HEK293T (cell line): ENCODE data around the gene PRKAR1B.

Experiments
- CTCF ChIA-PET: fragments of 350-600 bp; formaldehyde crosslinking; extraction: SDS; loops from one replicate; lab custom pipeline; 2021; ENCODE audit warnings: antibody characterized with exemption, inconsistent platforms; lab: Yijun Ruan, JAX
- POLR2A ChIA-PET: fragments of 350-600 bp; formaldehyde crosslinking; extraction: SDS; loops from one replicate; lab custom pipeline; 2020; ENCODE audit warnings: antibody characterized with exemption, inconsistent platforms; lab: Yijun Ruan, JAX
- DNase-seq: peaks from one replicate; pipeline ENCODE4 v3.0.0; 2012; ENCODE audit warnings: mixed read lengths; ENCODE audit errors: extremely low spot score
- ARNT ChIP-seq: fragments of 450-650 bp; IDR thresholded peaks from 2 replicates; pipeline ENCODE4 v1.6.1; 2017; ENCODE audit warnings: mild to moderate bottlenecking
- BHLHE40 ChIP-seq: fragments of 450-650 bp; IDR thresholded peaks from 2 replicates; pipeline ENCODE4 v1.6.1; 2016; ENCODE audit warnings: mild to moderate bottlenecking, moderate library complexity, borderline replicate concordance
- CTBP1 ChIP-seq: fragments of 450-650 bp; IDR thresholded peaks from 2 replicates; pipeline ENCODE4 v1.6.1; 2016; ENCODE audit warnings: borderline replicate concordance
- ELF4 ChIP-seq: fragments of 450-650 bp; IDR thresholded peaks from 2 replicates; pipeline ENCODE4 v1.6.1; 2017; ENCODE audit warnings: antibody characterized with exemption
- FOXA1 ChIP-seq: fragments of 450-650 bp; IDR thresholded peaks from 2 replicates; pipeline ENCODE4 v1.6.1; 2016; ENCODE audit warnings: mild to moderate bottlenecking
- FOXK2 ChIP-seq: fragments of 450-650 bp; IDR thresholded peaks from 2 replicates; pipeline ENCODE4 v1.6.1; 2016; ENCODE audit warnings: mild to moderate bottlenecking
- FOXM1 ChIP-seq: fragments of 450-650 bp; IDR thresholded peaks from 2 replicates; pipeline ENCODE4 v1.6.1; 2017; ENCODE audit warnings: mild to moderate bottlenecking, borderline replicate concordance
- HDGF ChIP-seq: fragments of 450-650 bp; IDR thresholded peaks from 2 replicates; pipeline ENCODE4 v1.6.1; 2017; ENCODE audit warnings: antibody characterized with exemption, borderline replicate concordance
- L3MBTL2 ChIP-seq: fragments of 450-650 bp; conservative IDR thresholded peaks from 2 replicates; pipeline ENCODE4 v1.6.1; 2016; ENCODE audit warnings: mild to moderate bottlenecking
- LEF1 ChIP-seq: fragments of 450-650 bp; IDR thresholded peaks from 2 replicates; pipeline ENCODE4 v1.6.1; 2017; ENCODE audit warnings: mild to moderate bottlenecking, borderline replicate concordance
- NFRKB ChIP-seq: fragments of 450-650 bp; IDR thresholded peaks from 2 replicates; pipeline ENCODE4 v1.6.1; 2016; ENCODE audit warnings: mild to moderate bottlenecking, moderate library complexity
- SP1 ChIP-seq: fragments of 450-650 bp; IDR thresholded peaks from 2 replicates; pipeline ENCODE4 v1.6.1; 2017
- SUZ12 ChIP-seq: fragments of 450-650 bp; IDR thresholded peaks from 2 replicates; pipeline ENCODE4 v1.6.1; 2016; ENCODE audit warnings: mild to moderate bottlenecking
- TARDBP ChIP-seq: fragments of 450-650 bp; IDR thresholded peaks from 2 replicates; pipeline ENCODE4 v1.6.1; 2016
- ZNF384 ChIP-seq: fragments of 450-650 bp; IDR thresholded peaks from 2 replicates; pipeline ENCODE4 v1.6.1; 2016
- TF ChIP-seq, protein P1 (sequence below): fragments of 450-650 bp; IDR thresholded peaks from 2 replicates; pipeline ENCODE4 v1.6.1; 2016

PRKAR1B gene

DNA sequence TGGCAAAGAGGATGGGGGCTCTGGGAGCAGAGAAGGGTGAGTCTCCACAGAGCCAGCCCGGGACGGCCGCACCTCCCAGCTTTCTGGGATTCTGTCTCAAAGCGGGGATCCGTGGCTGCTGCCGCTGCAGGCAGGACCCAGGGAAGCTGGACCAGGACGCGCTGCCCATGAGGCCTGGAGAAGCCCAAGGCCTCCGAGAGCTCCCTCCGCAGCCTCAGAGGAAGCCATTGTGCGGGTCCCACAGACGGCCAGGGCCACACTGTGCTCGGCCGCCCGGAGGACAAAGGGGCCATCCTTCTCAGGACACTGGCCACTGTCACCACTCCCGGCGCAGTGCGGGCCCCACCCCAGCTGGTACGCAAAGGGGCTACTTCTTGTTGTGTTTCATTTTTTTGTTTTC lies 128.2 kb downstream of the PRKAR1B start:
- no peak for DNase-seq
- TF ChIP-seq SP1 (no peak), ZNF384 (no peak), FOXK2 (no peak), BHLHE40 (no peak), TARDBP (no peak), L3MBTL2 (no peak), LEF1 (no peak), CTBP1 (no peak), ARNT (no peak), SUZ12 (no peak), HDGF (no peak), NFRKB (no peak)
- TF ChIP-seq, protein P1, sequence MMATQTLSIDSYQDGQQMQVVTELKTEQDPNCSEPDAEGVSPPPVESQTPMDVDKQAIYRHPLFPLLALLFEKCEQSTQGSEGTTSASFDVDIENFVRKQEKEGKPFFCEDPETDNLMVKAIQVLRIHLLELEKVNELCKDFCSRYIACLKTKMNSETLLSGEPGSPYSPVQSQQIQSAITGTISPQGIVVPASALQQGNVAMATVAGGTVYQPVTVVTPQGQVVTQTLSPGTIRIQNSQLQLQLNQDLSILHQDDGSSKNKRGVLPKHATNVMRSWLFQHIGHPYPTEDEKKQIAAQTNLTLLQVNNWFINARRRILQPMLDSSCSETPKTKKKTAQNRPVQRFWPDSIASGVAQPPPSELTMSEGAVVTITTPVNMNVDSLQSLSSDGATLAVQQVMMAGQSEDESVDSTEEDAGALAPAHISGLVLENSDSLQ: no peak
- POLR2A ChIA-PET: no interaction called here
- CTCF ChIA-PET: no interaction called here

DNA sequence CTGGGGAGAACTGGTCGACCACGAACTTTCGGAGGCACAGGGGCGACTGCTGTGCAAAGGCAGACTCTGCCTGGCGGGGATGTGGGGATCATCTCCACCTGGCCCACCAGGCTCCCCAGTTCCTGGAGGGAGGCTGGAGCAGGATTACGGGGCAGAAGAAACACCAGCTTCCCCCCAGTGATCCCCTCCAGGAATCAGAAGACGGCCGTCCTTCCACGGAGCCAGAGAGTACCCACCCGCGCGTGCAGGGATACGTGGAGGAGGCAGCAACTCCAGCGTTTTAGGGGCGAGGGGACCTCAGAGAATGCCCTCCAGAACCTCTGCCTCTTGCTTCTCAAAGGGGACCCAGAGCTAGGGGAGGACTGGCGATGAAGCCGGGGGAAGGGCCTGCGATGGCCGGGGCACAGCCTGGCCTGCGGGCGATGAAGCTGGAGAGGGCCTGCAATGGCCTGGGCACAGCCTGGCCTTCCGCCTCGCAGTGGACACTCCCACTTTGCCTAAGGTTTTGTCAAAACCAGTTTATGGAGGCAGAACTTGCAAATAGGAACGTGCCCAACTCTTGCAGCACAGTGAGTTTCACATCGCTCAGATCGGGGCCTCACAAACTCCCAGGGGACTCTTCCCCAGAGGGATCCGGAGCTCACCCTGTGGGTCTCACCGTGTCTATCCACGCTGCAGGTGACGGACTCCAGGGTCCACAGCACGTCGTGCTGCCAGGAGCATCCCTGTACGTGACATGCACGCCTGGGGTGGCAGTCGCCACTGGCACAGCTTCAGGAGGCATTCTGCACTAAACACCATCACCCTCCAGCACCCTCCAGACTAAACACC lies 129.5 kb downstream of the PRKAR1B start:
- no peak for DNase-seq
- ChIA-PET POLR2A (no interaction called here), CTCF (no interaction called here)
- TF ChIP-seq ZNF384 (no peak), L3MBTL2 (no peak), TARDBP (no peak), SUZ12 (no peak), HDGF (no peak), BHLHE40 (no peak), FOXM1 (no peak), FOXK2 (no peak), SP1 (no peak), ARNT (no peak)
- TF ChIP-seq, protein P1: no peak

DNA sequence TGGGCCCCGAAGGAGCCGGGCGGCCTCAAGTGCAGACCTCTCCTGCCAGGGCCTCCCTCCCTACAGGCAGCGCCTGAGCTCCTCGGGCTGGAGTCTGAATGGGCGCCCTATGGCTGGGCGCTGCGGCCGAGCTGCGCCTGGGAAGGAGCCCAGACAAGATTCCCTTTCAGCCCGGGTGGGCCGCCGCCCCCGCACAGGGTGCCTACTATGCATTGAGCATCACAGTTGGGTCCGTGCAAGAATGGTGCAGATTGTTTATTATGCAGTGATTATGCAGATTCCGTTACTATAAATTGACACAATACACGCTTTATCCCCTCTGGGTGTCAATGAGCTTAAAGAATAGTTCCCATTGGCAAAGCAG lies 130.3 kb downstream of the PRKAR1B start:
- DNase-seq: no peak
- ChIA-PET POLR2A (no interaction called here), CTCF (interaction anchor here (0.6 kb wide), 1 partner anchor 129 kb away, joined by 3 read pairs; no protein-coding TSS in a partner anchor)
- TF ChIP-seq FOXM1: no peak
- no peak for TF ChIP-seq CTBP1
- no peak for TF ChIP-seq LEF1
- TF ChIP-seq TARDBP: no peak
- no peak for TF ChIP-seq ARNT
- TF ChIP-seq HDGF: no peak
- TF ChIP-seq SP1: no peak
- TF ChIP-seq ELF4: no peak
- TF ChIP-seq, protein P1: no peak
- TF ChIP-seq FOXK2: no peak
- TF ChIP-seq ZNF384: no peak
- TF ChIP-seq NFRKB: no peak
- no peak for TF ChIP-seq FOXA1
- no peak for TF ChIP-seq L3MBTL2

DNA sequence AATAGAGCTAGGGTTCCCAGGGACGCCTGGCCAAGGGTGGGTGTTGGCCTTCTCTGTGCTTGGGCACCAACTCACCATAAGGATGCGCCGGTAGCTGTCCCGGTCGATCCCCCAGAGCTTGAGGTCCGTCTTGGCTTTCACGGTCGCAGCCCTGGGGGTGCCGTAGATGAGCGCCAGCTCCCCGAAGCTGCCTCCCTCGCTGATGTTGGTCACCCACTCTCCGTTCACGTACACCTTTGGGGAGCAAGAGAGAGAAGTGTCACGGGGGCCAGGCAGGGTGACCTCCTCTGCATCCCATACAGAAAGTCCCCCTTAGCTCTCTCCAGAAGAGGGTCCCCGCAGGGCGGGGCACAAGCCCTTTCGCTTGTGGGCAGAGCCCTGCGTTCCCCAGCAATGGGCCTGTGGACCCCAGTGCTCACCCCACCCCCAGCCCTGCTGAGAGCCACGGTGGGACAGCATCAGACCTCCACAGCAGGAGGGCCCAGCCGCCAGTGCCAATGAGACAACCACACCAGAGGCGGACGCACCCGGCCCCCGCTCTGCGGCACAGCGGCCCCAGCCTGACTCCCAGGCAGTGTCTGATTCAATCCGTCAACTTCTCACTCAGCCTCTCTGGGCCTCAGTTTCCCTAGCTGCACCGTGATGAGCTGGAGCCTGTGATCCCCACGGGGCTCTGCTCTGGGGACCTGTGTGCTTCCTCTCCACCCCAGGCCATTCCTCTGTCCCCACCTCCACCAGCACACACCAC lies 130.8 kb downstream of the PRKAR1B start:
- POLR2A ChIA-PET: no interaction called here
- TF ChIP-seq NFRKB (no peak), CTBP1 (no peak), ELF4 (no peak), LEF1 (no peak), FOXM1 (no peak), FOXK2 (no peak), SP1 (no peak), ARNT (no peak), TARDBP (no peak), HDGF (no peak)
- TF ChIP-seq, protein P1: no peak
- no peak for DNase-seq
- CTCF ChIA-PET: interaction anchor here (0.6 kb wide), 1 partner anchor 129 kb away, joined by 3 read pairs; no protein-coding TSS in a partner anchor

DNA sequence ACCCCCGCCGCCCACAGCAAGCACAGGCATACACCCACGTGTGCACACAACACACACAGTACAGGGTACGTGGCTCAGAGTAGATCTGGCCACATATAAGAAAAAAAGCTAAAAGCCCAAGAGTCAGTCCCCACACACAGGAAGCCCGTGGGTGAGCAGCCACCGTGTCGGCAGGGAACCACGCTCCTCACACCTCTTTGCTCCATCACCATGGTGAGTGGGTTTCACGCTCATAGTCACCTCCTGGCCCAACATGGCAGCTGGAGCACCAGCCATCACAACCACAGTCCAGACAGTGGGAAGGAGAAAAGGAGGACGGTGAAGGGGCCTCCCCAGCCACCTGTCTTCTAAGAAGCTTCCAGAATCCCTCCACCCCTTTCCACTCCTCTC lies 131.5 kb downstream of the PRKAR1B start:
- CTCF ChIA-PET: no interaction called here
- DNase-seq: no peak
- POLR2A ChIA-PET: no interaction called here
- TF ChIP-seq TARDBP: no peak
